Measurements from ENCODE around the gene THADA.

THADA gene

GRCh38 chr2:43519643-43520221 lies 76.1 kb downstream of the THADA start:
- peak; percentile 60 for DNase-seq
- in situ Hi-C loops (cut with HindIII; ENCODE audit: low pct_ligation_motif_present, low pct_unique_long_range_greater_than_20kb, low sequenced_read_pairs), result no loop called here

- in situ Hi-C loops (cut with HindIII; ENCODE audit: low pct_ligation_motif_present, low pct_unique_long_range_greater_than_20kb, low sequenced_read_pairs), result no loop called here
- DNase-seq, result no peak
These were observed 77.1 kb downstream of the THADA start for GRCh38 chr2:43518718-43519117.

GRCh38 chr2:43518181-43518580 lies 77.7 kb downstream of the THADA start:
- in situ Hi-C loops (cut with HindIII; ENCODE audit: low pct_ligation_motif_present, low pct_unique_long_range_greater_than_20kb, low sequenced_read_pairs), result no loop called here
- no peak for DNase-seq

GRCh38 chr2:43515807-43516497 lies 79.9 kb downstream of the THADA start:
- in situ Hi-C loops (cut with HindIII; ENCODE audit: low pct_ligation_motif_present, low pct_unique_long_range_greater_than_20kb, low sequenced_read_pairs), result no loop called here
- no peak for DNase-seq

- no peak for DNase-seq
- in situ Hi-C loops (cut with HindIII; ENCODE audit: low pct_ligation_motif_present, low pct_unique_long_range_greater_than_20kb, low sequenced_read_pairs), result no loop called here
These were observed 80.6 kb downstream of the THADA start for GRCh38 chr2:43515248-43515647.

GRCh38 chr2:43513796-43514195 lies 82.0 kb downstream of the THADA start:
- in situ Hi-C loops (cut with HindIII; ENCODE audit: low pct_ligation_motif_present, low pct_unique_long_range_greater_than_20kb, low sequenced_read_pairs), result no loop called here
- no peak for DNase-seq

GRCh38 chr2:43513216-43513615 lies 82.6 kb downstream of the THADA start:
- no peak for DNase-seq
- in situ Hi-C loops (cut with HindIII; ENCODE audit: low pct_ligation_motif_present, low pct_unique_long_range_greater_than_20kb, low sequenced_read_pairs), result no loop called here

GRCh38 chr2:43511199-43511598 lies 84.6 kb downstream of the THADA start:
- in situ Hi-C loops (cut with HindIII; ENCODE audit: low pct_ligation_motif_present, low pct_unique_long_range_greater_than_20kb, low sequenced_read_pairs), result no loop called here
- no peak for DNase-seq

GRCh38 chr2:43509886-43510285 lies 86.0 kb downstream of the THADA start:
- no peak for DNase-seq
- in situ Hi-C loops (cut with HindIII; ENCODE audit: low pct_ligation_motif_present, low pct_unique_long_range_greater_than_20kb, low sequenced_read_pairs), result no loop called here

GRCh38 chr2:43508209-43508608 lies 87.6 kb downstream of the THADA start:
- in situ Hi-C loops (cut with HindIII; ENCODE audit: low pct_ligation_motif_present, low pct_unique_long_range_greater_than_20kb, low sequenced_read_pairs), result no loop called here
- no peak for DNase-seq

- no peak for DNase-seq
- in situ Hi-C loops (cut with HindIII; ENCODE audit: low pct_ligation_motif_present, low pct_unique_long_range_greater_than_20kb, low sequenced_read_pairs), result no loop called here
These were observed 88.7 kb downstream of the THADA start for GRCh38 chr2:43507137-43507536.

GRCh38 chr2:43495727-43496126 lies 100.1 kb downstream of the THADA start:
- in situ Hi-C loops (cut with HindIII; ENCODE audit: low pct_ligation_motif_present, low pct_unique_long_range_greater_than_20kb, low sequenced_read_pairs), result no loop called here
- DNase-seq, result no peak

GRCh38 chr2:43493954-43494353 lies 101.9 kb downstream of the THADA start:
- no peak for DNase-seq
- in situ Hi-C loops (cut with HindIII; ENCODE audit: low pct_ligation_motif_present, low pct_unique_long_range_greater_than_20kb, low sequenced_read_pairs), result no loop called here

GRCh38 chr2:43491065-43491639 lies 104.7 kb downstream of the THADA start:
- in situ Hi-C loops (cut with HindIII; ENCODE audit: low pct_ligation_motif_present, low pct_unique_long_range_greater_than_20kb, low sequenced_read_pairs), result no loop called here
- DNase-seq, result no peak

GRCh38 chr2:43490252-43490786 lies 105.5 kb downstream of the THADA start:
- in situ Hi-C loops (cut with HindIII; ENCODE audit: low pct_ligation_motif_present, low pct_unique_long_range_greater_than_20kb, low sequenced_read_pairs), result no loop called here
- DNase-seq, result no peak

- no peak for DNase-seq
- in situ Hi-C loops (cut with HindIII; ENCODE audit: low pct_ligation_motif_present, low pct_unique_long_range_greater_than_20kb, low sequenced_read_pairs), result no loop called here
These were observed 107.1 kb downstream of the THADA start for GRCh38 chr2:43488737-43489136.

GRCh38 chr2:43486603-43487002 lies 109.2 kb downstream of the THADA start:
- no peak for DNase-seq
- in situ Hi-C loops (cut with HindIII; ENCODE audit: low pct_ligation_motif_present, low pct_unique_long_range_greater_than_20kb, low sequenced_read_pairs), result no loop called here

- peak; percentile 83 for DNase-seq
- in situ Hi-C loops (cut with HindIII; ENCODE audit: low pct_ligation_motif_present, low pct_unique_long_range_greater_than_20kb, low sequenced_read_pairs), result no loop called here
These were observed 111.4 kb downstream of the THADA start for GRCh38 chr2:43484323-43484930.

- DNase-seq, result peak; percentile 64
- in situ Hi-C loops (cut with HindIII; ENCODE audit: low pct_ligation_motif_present, low pct_unique_long_range_greater_than_20kb, low sequenced_read_pairs), result no loop called here
These were observed 112.9 kb downstream of the THADA start for GRCh38 chr2:43482961-43483360.

Data from ACHN (cell line).